Body of pancreas (tissue), 4 donors: ENCODE results near the gene TMEM156. TPM values are rescaled to one million over a fixed set of nuclear protein-coding genes. Genes with fewer than 3 reads are reported as not detected.

Experiments used
- ATAC-seq: fragments of 150-250 bp; one replicate; pipeline ENCODE4 v1.9.1; 2016
- DNase-seq, 4 donors: peaks; one replicate each; pipeline ENCODE4 v3.0.0-alpha.2; 2019
- H3K27ac ChIP-seq, 4 donors: fragments of 200-600 bp; sonication (generic); 1 replicate in 3 of 4; 2 replicates in 1 of 4; pipeline versions ENCODE4 v1.5.1 to v1.6.1; 2016 to 2019; ENCODE audit warnings: mild to moderate bottlenecking in 1 of 4, mixed read lengths in 1 of 4, moderate library complexity in 1 of 4
- H3K27me3 ChIP-seq, 2 donors: fragments of 200-600 bp; sonication (generic); one replicate each; pipeline ENCODE4 v1.6.0; 2016; ENCODE audit warnings: mild to moderate bottlenecking in 1 of 2
- H3K36me3 ChIP-seq, 2 donors: fragments of 200-600 bp; sonication (generic); replicated peaks in 1 of 2; 2 replicates each; pipeline ENCODE4 v1.5.1; 2016; ENCODE audit warnings: low read depth in 2 of 2; ENCODE audit not compliant: insufficient read depth in 1 of 2
- H3K4me1 ChIP-seq: fragments of 200-600 bp; sonication (generic); one replicate; pipeline ENCODE4 v1.6.0; 2016
- H3K4me3 ChIP-seq, 2 donors: fragments of 200-600 bp; sonication (generic); 1 replicate in 1 of 2; 2 replicates in 1 of 2; pipeline ENCODE4 v1.5.1; 2016 to 2019
- H3K9me3 ChIP-seq, 3 donors: fragments of 200-600 bp; sonication (generic); 1 replicate in 2 of 3; 2 replicates in 1 of 3; pipeline ENCODE4 v1.5.1; 2016
- POLR2A ChIP-seq, 3 donors: fragments of 450-650 bp; IDR thresholded peaks; one replicate each; pipeline ENCODE4 v1.6.1; 2016; ENCODE audit warnings: antibody characterized with exemption in 3 of 3, mild to moderate bottlenecking in 2 of 3
- WGBS, 2 donors: methylation state at CpG; one replicate each; pipeline ENCODE4 v1.1.5; 2017; 5-methylcytosine and 5-hydroxymethylcytosine counted together
- intact Hi-C: fragments of 100-400 bp; cut with DNase I; formaldehyde crosslinking; loops from one replicate; pipeline ENCODE4 v1.15.1; 2023
- total RNA-seq, 2 donors: library from RNA; depleted of rRNA; stranded (reverse); fragments of >200 nt; gene quantifications; one replicate each; pipeline ENCODE4 v1.1.0, GENCODE V29; 2016
- TF ChIP-seq, protein P1 (sequence below), 7 experiments: fragments of 450-650 bp in 4 of 7; fragments of 200-600 bp in 3 of 7; sonication (generic) in 3 of 7; IDR thresholded peaks; one replicate each; pipeline ENCODE4 v1.5.1; 2016 to 2019; ENCODE audit warnings: antibody characterized with exemption in 7 of 7

TMEM156 gene
- total RNA-seq, 2 donors from 2014 or later, result 2.9 TPM; not detected in 1

DNA sequence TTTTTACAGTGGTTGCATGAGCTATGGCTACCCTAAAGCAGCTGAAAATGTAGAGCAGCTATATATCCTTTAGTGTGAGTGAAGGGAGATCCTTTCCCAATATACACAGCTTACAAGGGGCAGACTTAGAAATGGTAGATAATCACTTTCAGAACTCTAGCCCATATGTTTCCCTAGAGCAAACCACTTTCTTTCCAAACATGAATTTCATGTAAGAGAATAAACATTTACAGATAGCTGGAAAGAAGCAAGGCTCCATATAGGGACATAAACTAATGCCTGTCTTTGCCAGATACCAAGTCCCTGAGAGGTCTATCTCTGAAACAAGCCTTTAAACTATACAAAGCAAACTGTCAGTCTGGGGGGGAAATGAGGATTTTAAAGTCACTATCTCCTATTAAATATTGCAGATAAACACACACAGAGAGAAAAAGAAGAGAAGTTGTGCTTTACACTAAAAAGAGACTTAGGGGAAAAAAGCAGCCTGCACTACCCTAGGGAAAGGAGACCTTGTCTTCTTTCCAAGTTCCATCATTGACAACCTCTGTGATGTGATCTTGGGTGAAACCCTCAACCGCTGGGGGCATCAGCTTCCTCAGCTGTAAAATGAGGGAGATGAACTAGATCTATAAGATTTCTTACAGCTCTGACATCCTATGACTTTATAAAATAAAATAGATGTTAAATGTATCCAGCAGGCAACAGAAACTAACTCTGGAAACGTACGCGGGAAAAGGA lies 73.6 kb downstream of the TMEM156 start:
- no peaks in the 10 kb centered on the region for H3K9me3 ChIP-seq
- no peak for ATAC-seq
- no peaks in the 10 kb centered on the region for H3K4me1 ChIP-seq
- 88 to 90% methylated on average over 4 of the region's 4 CpGs for WGBS, 2 donors
- H3K27me3 ChIP-seq, result no peaks in the 10 kb centered on the region
- no peaks in the 10 kb centered on the region for H3K36me3 ChIP-seq
- H3K4me3 ChIP-seq, result no peak overlapping the region
- TF ChIP-seq POLR2A (IDR thresholded peaks at IDR 0.05), result no peak
- TF ChIP-seq, protein P1, sequence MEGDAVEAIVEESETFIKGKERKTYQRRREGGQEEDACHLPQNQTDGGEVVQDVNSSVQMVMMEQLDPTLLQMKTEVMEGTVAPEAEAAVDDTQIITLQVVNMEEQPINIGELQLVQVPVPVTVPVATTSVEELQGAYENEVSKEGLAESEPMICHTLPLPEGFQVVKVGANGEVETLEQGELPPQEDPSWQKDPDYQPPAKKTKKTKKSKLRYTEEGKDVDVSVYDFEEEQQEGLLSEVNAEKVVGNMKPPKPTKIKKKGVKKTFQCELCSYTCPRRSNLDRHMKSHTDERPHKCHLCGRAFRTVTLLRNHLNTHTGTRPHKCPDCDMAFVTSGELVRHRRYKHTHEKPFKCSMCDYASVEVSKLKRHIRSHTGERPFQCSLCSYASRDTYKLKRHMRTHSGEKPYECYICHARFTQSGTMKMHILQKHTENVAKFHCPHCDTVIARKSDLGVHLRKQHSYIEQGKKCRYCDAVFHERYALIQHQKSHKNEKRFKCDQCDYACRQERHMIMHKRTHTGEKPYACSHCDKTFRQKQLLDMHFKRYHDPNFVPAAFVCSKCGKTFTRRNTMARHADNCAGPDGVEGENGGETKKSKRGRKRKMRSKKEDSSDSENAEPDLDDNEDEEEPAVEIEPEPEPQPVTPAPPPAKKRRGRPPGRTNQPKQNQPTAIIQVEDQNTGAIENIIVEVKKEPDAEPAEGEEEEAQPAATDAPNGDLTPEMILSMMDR (IDR thresholded peaks at IDR 0.05), result no peak
- no peak for DNase-seq
- intact Hi-C loops, result no loop called here
- no peak overlapping the region for H3K27ac ChIP-seq

DNA sequence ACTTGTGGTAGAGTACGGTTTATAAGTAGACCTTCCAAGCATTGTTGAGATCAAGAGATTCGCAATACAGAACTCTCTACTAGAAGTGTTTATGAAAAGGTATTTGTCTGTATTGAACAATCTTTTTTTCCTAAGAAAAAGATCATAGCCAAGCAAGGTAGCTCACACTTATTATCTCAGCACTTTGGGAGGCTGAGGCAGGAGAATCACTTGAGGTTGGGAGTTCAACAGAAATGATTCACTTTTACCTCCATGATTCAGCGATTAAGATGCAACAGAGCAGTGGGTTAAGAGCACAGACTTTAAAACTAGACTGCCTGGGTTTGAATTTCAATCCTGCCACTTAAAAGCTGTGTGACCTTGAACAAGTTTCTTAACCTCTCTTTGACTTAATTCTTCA lies 74.3 kb downstream of the TMEM156 start:
- DNase-seq, result no peak

DNA sequence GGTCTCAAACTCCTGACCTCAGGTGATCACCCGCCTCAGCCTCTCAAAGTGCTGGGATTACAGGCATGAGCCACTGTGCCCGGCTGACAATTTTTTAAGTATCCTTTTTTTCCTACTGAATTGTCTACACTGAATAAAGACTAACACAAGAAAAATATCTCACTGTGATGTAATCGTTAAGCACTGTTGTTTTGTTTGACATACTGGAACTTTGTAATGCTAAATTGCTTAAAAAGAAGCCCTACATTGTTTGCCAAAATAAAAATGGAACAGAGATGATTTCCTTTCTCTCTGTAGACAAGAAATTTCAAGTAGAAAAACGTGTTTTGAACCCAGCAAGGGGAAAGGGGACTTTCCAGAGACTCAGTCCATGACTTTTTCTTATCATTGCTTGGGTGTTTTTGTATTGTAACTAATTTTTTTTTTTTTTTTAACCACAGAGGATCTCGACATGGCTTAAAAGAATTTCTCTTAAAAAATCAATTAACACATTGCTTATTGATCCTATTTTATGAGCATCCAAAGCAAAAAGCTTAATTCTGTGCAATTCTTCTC lies 74.9 kb downstream of the TMEM156 start:
- WGBS, 2 donors, result 40 to 42% methylated on average over 5 of the region's 5 CpGs
- Histone ChIP-seq H3K27me3 (no peaks in the 10 kb centered on the region), H3K4me1 (no peaks in the 10 kb centered on the region), H3K36me3 (no peaks in the 10 kb centered on the region), H3K27ac (no peak overlapping the region), H3K4me3 (no peak overlapping the region), H3K9me3 (no peaks in the 10 kb centered on the region)
- DNase-seq, result no peak
- no peak for ATAC-seq
- intact Hi-C loops, result no loop called here
- no peak for TF ChIP-seq POLR2A (IDR thresholded peaks at IDR 0.05)
- TF ChIP-seq, protein P1 (IDR thresholded peaks at IDR 0.05), result no peak

More for the DNA sequence above, 74.3 kb downstream of the TMEM156 start:
- WGBS, 2 donors, result 89 to 91% methylated on average over 3 of the region's 3 CpGs
- Histone ChIP-seq H3K27ac (no peak overlapping the region), H3K36me3 (no peaks in the 10 kb centered on the region), H3K4me1 (no peaks in the 10 kb centered on the region), H3K9me3 (no peaks in the 10 kb centered on the region), H3K27me3 (no peaks in the 10 kb centered on the region), H3K4me3 (no peak overlapping the region)
- TF ChIP-seq, protein P1 (IDR thresholded peaks at IDR 0.05), result no peak
- TF ChIP-seq POLR2A (IDR thresholded peaks at IDR 0.05), result no peak
- no peak for ATAC-seq
- intact Hi-C loops, result no loop called here

DNA sequence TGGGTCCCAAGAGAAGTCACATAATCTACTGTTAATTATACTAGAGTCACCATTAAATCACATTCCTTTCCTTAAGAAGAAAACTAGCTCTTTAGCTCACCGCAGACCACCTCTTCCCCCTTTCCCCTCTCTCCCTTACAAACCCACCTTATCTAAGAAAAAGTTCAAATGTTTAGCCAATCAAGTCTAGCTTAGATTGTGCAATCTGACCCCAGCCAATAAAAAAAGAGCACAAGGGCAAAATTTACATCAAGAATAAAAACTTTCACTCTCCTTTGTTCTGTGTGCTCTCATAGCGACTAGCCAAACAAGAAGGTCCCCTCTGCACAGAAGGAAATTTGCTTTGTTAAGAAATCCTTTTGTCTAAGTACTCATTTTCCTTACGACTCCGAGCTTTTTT lies 76.3 kb downstream of the TMEM156 start:
- no peaks in the 10 kb centered on the region for H3K36me3 ChIP-seq
- no peaks in the 10 kb centered on the region for H3K9me3 ChIP-seq
- TF ChIP-seq POLR2A (IDR thresholded peaks at IDR 0.05), result no peak
- TF ChIP-seq, protein P1 (IDR thresholded peaks at IDR 0.05), result no peak
- intact Hi-C loops, result no loop called here
- no peak overlapping the region for H3K27ac ChIP-seq
- ATAC-seq, result no peak
- no peak for DNase-seq
- no peak overlapping the region for H3K4me3 ChIP-seq
- H3K4me1 ChIP-seq, result no peaks in the 10 kb centered on the region
- H3K27me3 ChIP-seq, result no peaks in the 10 kb centered on the region
- 82 to 85% methylated on average over 4 of the region's 4 CpGs for WGBS, 2 donors

DNA sequence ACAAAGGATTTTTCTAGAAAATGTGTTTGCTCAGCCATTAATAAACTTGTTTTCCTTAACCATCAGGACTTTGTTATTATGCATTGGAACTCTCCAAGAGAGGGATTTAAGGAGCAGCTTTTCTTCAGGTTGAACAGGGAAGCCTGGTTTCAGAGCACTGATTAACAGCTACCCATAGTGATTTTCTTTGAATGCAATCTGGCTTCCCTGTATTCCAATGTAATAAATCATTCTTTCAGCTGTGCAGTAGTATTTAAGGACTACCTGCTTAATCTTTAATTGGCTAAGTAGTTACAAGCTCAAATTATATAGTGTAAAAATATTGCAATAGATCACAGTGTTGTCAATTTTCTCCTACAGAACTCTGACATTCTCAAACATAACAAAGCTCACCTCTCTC lies 77.5 kb downstream of the TMEM156 start:
- Histone ChIP-seq H3K36me3 (no peaks in the 10 kb centered on the region), H3K4me1 (no peaks in the 10 kb centered on the region), H3K27me3 (no peaks in the 10 kb centered on the region), H3K4me3 (no peak overlapping the region), H3K27ac (no peak overlapping the region), H3K9me3 (no peaks in the 10 kb centered on the region)
- DNase-seq (no peak), ATAC-seq (no peak)
- TF ChIP-seq, protein P1 (IDR thresholded peaks at IDR 0.05), result no peak
- TF ChIP-seq POLR2A (IDR thresholded peaks at IDR 0.05), result no peak
- intact Hi-C loops, result no loop called here
